ENCODE measurements around the gene TNNT2. TPM values are rescaled to one million over a fixed set of nuclear protein-coding genes. Genes with fewer than 3 reads are reported as not detected.

Gene TNNT2
- polyA plus RNA-seq, 4 donors: 0.78 to 86.7 (median 12.6) TPM

DNA sequence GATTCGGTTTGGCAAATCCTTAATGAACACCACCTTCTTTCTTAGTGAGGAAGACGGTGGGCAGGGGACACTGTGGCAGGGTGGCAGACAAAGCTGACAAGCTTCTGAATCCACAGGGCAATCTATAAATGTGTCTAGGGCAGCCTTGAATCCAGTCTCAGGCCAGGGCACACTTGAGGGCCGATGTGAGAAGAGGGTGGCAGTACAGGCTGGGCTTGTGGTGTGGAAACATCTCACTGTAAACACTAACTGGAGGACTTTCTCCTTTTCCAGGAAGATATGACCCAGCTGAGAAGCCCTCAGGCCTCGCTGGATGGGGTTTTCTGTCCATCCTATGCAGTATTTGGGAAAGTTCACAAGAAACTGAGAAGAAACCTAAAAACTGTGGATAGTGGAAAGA is 47.7 kb downstream of the TNNT2 start:
- H3K36me3 ChIP-seq (ENCODE audit: control insufficient read depth in 3 of 3, insufficient read depth in 2 of 3, low read depth in 1 of 3, low read length in 3 of 3): no peaks in the 10 kb centered on the region
- DNase-seq (no peak), FAIRE-seq (no peak)
- no peak overlapping the region for H3K4me3 ChIP-seq (ENCODE audit: low read depth in 1 of 3, low read length in 3 of 3)
- WGBS, 3 donors: 72 to 79% (median 77%) methylated on average over 4 of the region's 4 CpGs
- no peaks in the 10 kb centered on the region for H3K4me1 ChIP-seq (ENCODE audit: control insufficient read depth in 3 of 3, insufficient read depth in 2 of 3, low read depth in 1 of 3, low read length in 2 of 3)
- no peaks in the 10 kb centered on the region for H3K9me3 ChIP-seq (ENCODE audit: control insufficient read depth in 2 of 2, insufficient read depth in 1 of 2, low read depth in 1 of 2, low read length in 1 of 2)
- no peak overlapping the region for H3K27ac ChIP-seq (ENCODE audit: low read depth in 1 of 3, low read length in 2 of 3)
- H3K27me3 ChIP-seq (ENCODE audit: control insufficient read depth in 3 of 3, insufficient read depth in 3 of 3, low read length in 3 of 3): no peaks in the 10 kb centered on the region

DNA sequence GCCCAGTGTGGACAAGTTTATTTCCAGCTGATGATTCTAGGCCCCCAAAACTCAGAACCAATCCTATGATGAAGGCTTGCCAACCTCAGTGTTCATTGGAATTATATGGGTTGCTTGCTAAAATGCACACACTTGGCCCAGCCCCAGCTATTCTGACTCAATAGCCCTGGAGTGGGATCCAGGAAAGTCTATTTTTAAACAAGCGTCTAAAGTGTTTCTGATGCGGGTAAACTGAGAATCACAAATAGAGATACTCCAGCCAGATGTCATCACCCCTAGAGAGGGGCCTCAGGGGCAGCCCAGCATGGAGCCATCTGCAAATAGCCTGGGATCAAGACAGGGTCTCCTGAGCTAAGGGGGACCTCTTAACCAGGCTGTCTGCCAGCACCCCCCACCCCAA is 48.2 kb downstream of the TNNT2 start:
- Histone ChIP-seq H3K4me3 (ENCODE audit: low read depth in 1 of 3, low read length in 3 of 3) (no peak overlapping the region), H3K9me3 (ENCODE audit: control insufficient read depth in 2 of 2, insufficient read depth in 1 of 2, low read depth in 1 of 2, low read length in 1 of 2) (no peaks in the 10 kb centered on the region), H3K27me3 (ENCODE audit: control insufficient read depth in 3 of 3, insufficient read depth in 3 of 3, low read length in 3 of 3) (no peaks in the 10 kb centered on the region), H3K4me1 (ENCODE audit: control insufficient read depth in 3 of 3, insufficient read depth in 2 of 3, low read depth in 1 of 3, low read length in 2 of 3) (no peaks in the 10 kb centered on the region), H3K36me3 (ENCODE audit: control insufficient read depth in 3 of 3, insufficient read depth in 2 of 3, low read depth in 1 of 3, low read length in 3 of 3) (no peaks in the 10 kb centered on the region), H3K27ac (ENCODE audit: low read depth in 1 of 3, low read length in 2 of 3) (no peak overlapping the region)
- DNase-seq (no peak), FAIRE-seq (no peak)
- 69 to 88% (median 86%) methylated on average over 2 of the region's 2 CpGs for WGBS, 3 donors

- no peak overlapping the region for H3K27ac ChIP-seq (ENCODE audit: low read depth in 1 of 3, low read length in 2 of 3)
- FAIRE-seq (no peak), DNase-seq (no peak)
- H3K4me1 ChIP-seq (ENCODE audit: control insufficient read depth in 3 of 3, insufficient read depth in 2 of 3, low read depth in 1 of 3, low read length in 2 of 3): no peaks in the 10 kb centered on the region
- H3K27me3 ChIP-seq (ENCODE audit: control insufficient read depth in 3 of 3, insufficient read depth in 3 of 3, low read length in 3 of 3): no peaks in the 10 kb centered on the region
- H3K4me3 ChIP-seq (ENCODE audit: low read depth in 1 of 3, low read length in 3 of 3): no peak overlapping the region
- H3K36me3 ChIP-seq (ENCODE audit: control insufficient read depth in 3 of 3, insufficient read depth in 2 of 3, low read depth in 1 of 3, low read length in 3 of 3): no peaks in the 10 kb centered on the region
- 65 to 72% (median 69%) methylated on average over 4 of the region's 4 CpGs for WGBS, 3 donors
- no peaks in the 10 kb centered on the region for H3K9me3 ChIP-seq (ENCODE audit: control insufficient read depth in 2 of 2, insufficient read depth in 1 of 2, low read depth in 1 of 2, low read length in 1 of 2)
Measured at GRCh38 chr1:201328576-201328975, 48.9 kb downstream of the TNNT2 start.

DNA sequence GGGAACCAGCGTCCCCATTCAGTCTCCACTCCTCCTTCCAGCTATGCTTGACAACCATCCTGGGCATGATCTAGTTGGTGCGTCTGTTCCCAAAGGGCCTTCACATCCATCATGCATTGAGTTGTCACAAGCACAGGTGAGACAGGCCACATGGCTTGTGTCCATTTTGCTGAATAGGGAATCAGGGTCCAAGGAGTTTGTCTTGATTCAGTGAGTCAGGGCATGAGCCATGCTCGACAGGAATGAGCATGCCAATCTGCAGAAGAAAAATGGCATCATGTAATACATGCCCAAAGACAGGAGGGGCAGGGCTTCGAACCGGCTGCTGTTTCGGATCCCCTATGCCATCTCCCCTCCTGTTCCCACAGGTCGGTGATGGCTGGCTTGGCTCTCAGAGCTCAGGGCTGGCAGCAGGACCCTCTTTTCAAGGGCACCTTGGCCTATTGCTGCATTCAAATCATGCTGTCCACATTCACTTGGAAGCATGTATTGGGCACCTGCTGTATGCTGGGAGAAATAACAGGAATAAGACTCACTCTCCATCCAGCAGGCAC is 49.7 kb downstream of the TNNT2 start:
- FAIRE-seq (no peak), DNase-seq (no peak)
- H3K4me3 ChIP-seq (ENCODE audit: low read depth in 1 of 3, low read length in 3 of 3): no peak overlapping the region
- no peak overlapping the region for H3K27ac ChIP-seq (ENCODE audit: low read depth in 1 of 3, low read length in 2 of 3)
- no peaks in the 10 kb centered on the region for H3K27me3 ChIP-seq (ENCODE audit: control insufficient read depth in 3 of 3, insufficient read depth in 3 of 3, low read length in 3 of 3)
- H3K4me1 ChIP-seq (ENCODE audit: control insufficient read depth in 3 of 3, insufficient read depth in 2 of 3, low read depth in 1 of 3, low read length in 2 of 3): no peaks in the 10 kb centered on the region
- WGBS, 3 donors: 92 to 93% (median 92%) methylated on average over 7 of the region's 7 CpGs
- H3K36me3 ChIP-seq (ENCODE audit: control insufficient read depth in 3 of 3, insufficient read depth in 2 of 3, low read depth in 1 of 3, low read length in 3 of 3): no peaks in the 10 kb centered on the region
- no peaks in the 10 kb centered on the region for H3K9me3 ChIP-seq (ENCODE audit: control insufficient read depth in 2 of 2, insufficient read depth in 1 of 2, low read depth in 1 of 2, low read length in 1 of 2)

GRCh38 chr1:201326710-201327109 is 50.8 kb downstream of the TNNT2 start:
- 70 to 87% (median 86%) methylated on average over 4 of the region's 4 CpGs for WGBS, 3 donors
- no peak for FAIRE-seq

GRCh38 chr1:201325678-201326060 is 51.8 kb downstream of the TNNT2 start:
- Histone ChIP-seq H3K9me3 (ENCODE audit: control insufficient read depth in 2 of 2, insufficient read depth in 1 of 2, low read depth in 1 of 2, low read length in 1 of 2) (no peaks in the 10 kb centered on the region), H3K4me3 (ENCODE audit: low read depth in 1 of 3, low read length in 3 of 3) (no peak overlapping the region), H3K27ac (ENCODE audit: low read depth in 1 of 3, low read length in 2 of 3) (no peak overlapping the region), H3K4me1 (ENCODE audit: control insufficient read depth in 3 of 3, insufficient read depth in 2 of 3, low read depth in 1 of 3, low read length in 2 of 3) (no peaks in the 10 kb centered on the region), H3K36me3 (ENCODE audit: control insufficient read depth in 3 of 3, insufficient read depth in 2 of 3, low read depth in 1 of 3, low read length in 3 of 3) (no peaks in the 10 kb centered on the region), H3K27me3 (ENCODE audit: control insufficient read depth in 3 of 3, insufficient read depth in 3 of 3, low read length in 3 of 3) (no peaks in the 10 kb centered on the region)
- DNase-seq (no peak), FAIRE-seq (no peak)
- 90 to 93% (median 92%) methylated on average over 8 of the region's 8 CpGs for WGBS, 3 donors

More at GRCh38 chr1:201326710-201327109, 50.8 kb downstream of the TNNT2 start:
- DNase-seq: no peak
- no peaks in the 10 kb centered on the region for H3K36me3 ChIP-seq (ENCODE audit: control insufficient read depth in 3 of 3, insufficient read depth in 2 of 3, low read depth in 1 of 3, low read length in 3 of 3)
- no peaks in the 10 kb centered on the region for H3K9me3 ChIP-seq (ENCODE audit: control insufficient read depth in 2 of 2, insufficient read depth in 1 of 2, low read depth in 1 of 2, low read length in 1 of 2)
- no peaks in the 10 kb centered on the region for H3K4me1 ChIP-seq (ENCODE audit: control insufficient read depth in 3 of 3, insufficient read depth in 2 of 3, low read depth in 1 of 3, low read length in 2 of 3)
- no peaks in the 10 kb centered on the region for H3K27me3 ChIP-seq (ENCODE audit: control insufficient read depth in 3 of 3, insufficient read depth in 3 of 3, low read length in 3 of 3)
- H3K27ac ChIP-seq (ENCODE audit: low read depth in 1 of 3, low read length in 2 of 3): no peak overlapping the region
- H3K4me3 ChIP-seq (ENCODE audit: low read depth in 1 of 3, low read length in 3 of 3): no peak overlapping the region

DNA sequence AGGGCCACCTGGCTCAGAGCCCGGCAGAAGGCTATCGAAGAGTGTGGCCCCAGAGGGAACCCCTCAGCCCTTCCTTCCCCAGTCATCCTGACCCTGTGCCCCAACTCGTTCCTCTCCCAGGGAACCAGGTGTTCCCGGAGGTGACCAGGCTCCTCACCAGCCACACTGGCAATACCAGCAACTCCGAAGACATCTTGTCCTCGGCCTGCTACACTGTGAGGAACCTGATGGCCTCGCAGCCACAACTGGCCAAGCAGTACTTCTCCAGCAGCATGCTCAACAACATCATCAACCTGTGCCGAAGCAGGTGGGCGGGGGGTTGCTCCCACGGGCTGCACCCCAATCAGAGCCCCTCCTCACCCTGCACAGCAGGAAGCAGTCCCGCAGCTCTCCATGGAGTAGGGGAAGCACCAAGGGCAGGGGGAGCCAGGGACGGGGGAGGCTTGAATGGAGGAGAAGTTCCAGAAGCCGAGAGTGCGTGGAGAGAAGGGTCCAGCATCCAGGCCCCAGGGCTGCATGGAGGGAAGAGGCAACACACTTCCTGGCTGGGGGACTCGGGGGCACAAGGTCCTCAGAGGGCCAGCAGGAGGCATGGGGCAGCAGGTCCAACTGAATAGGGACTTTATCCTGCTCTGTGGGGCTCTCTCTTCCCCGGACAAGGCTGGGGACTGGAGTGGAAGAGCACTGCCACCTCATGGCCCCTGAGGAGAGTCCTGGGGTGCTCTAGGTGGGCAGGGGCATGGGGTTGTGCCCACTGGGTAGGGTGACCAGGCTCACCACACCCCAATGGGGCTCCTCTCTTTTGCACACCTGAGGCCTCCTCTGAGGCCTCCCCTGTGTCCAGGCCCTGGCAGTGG is 52.4 kb downstream of the TNNT2 start:
- FAIRE-seq (no peak), DNase-seq (no peak)
- Histone ChIP-seq H3K9me3 (ENCODE audit: control insufficient read depth in 2 of 2, insufficient read depth in 1 of 2, low read depth in 1 of 2, low read length in 1 of 2) (no peaks in the 10 kb centered on the region), H3K27me3 (ENCODE audit: control insufficient read depth in 3 of 3, insufficient read depth in 3 of 3, low read length in 3 of 3) (no peaks in the 10 kb centered on the region), H3K36me3 (ENCODE audit: control insufficient read depth in 3 of 3, insufficient read depth in 2 of 3, low read depth in 1 of 3, low read length in 3 of 3) (no peaks in the 10 kb centered on the region), H3K4me1 (ENCODE audit: control insufficient read depth in 3 of 3, insufficient read depth in 2 of 3, low read depth in 1 of 3, low read length in 2 of 3) (no peaks in the 10 kb centered on the region), H3K4me3 (ENCODE audit: low read depth in 1 of 3, low read length in 3 of 3) (no peak overlapping the region), H3K27ac (ENCODE audit: low read depth in 1 of 3, low read length in 2 of 3) (no peak overlapping the region)
- 66 to 75% (median 73%) methylated on average over 16 of the region's 16 CpGs for WGBS, 3 donors

DNA sequence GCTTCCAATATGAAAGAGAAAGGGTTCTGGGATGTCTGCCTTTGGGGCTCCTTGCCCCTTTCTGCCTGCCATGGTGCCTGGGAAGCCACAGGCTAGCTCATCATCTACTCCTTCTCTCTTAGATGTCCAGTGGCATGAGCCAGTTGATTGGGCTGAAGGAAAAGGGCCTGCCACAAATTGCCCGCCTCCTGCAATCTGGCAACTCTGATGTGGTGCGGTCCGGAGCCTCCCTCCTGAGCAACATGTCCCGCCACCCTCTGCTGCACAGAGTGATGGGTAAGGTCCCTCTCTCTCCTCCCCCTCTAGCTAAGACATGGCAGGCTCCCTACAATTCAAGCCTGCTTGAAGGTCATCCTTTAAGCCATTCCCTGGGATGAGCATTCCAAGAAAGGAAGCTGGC is 53.2 kb downstream of the TNNT2 start:
- Histone ChIP-seq H3K4me3 (ENCODE audit: low read depth in 1 of 3, low read length in 3 of 3) (no peak overlapping the region), H3K9me3 (ENCODE audit: control insufficient read depth in 2 of 2, insufficient read depth in 1 of 2, low read depth in 1 of 2, low read length in 1 of 2) (no peaks in the 10 kb centered on the region), H3K36me3 (ENCODE audit: control insufficient read depth in 3 of 3, insufficient read depth in 2 of 3, low read depth in 1 of 3, low read length in 3 of 3) (no peaks in the 10 kb centered on the region), H3K27ac (ENCODE audit: low read depth in 1 of 3, low read length in 2 of 3) (no peak overlapping the region), H3K27me3 (ENCODE audit: control insufficient read depth in 3 of 3, insufficient read depth in 3 of 3, low read length in 3 of 3) (no peaks in the 10 kb centered on the region), H3K4me1 (ENCODE audit: control insufficient read depth in 3 of 3, insufficient read depth in 2 of 3, low read depth in 1 of 3, low read length in 2 of 3) (no peaks in the 10 kb centered on the region)
- 96 to 99% (median 96%) methylated on average over 4 of the region's 4 CpGs for WGBS, 3 donors
- FAIRE-seq (no peak), DNase-seq (no peak)

Data from small intestine (tissue), 7 donors.